Stimulated activated CD8-positive, alpha-beta memory T cell treated with anti-CD3 and anti-CD28 coated beads, Interleukin-4, amount 100 ng/mL, for 24 hours (primary cell): ENCODE results near the gene MS4A18.

Experiments used
- DNase-seq: peaks from one replicate; pipeline ENCODE4 v3.0.0-alpha.2; 2020; ENCODE audit warnings: low read depth

Gene MS4A18

DNA sequence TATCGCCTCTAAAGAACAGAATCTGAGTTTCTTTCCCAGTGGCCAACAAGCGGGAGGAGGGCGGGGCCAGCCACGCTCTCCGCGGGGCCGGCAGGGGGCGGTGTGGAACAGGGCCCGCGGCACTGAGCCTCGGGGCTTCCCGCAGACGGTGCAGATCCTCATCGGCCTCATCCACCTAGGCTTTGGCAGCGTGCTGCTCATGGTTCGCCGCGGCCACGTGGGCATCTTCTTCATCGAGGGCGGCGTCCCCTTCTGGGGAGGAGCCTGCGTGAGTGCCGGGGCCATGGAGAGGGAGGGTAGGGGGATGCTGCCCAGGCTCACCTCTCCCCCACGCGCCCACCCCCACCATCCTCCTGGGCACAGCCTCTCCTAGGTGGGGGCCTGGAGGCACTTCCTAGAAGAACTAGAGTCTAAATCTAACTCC, 42.9 kb downstream of the MS4A18 start:
- DNase-seq, result no peak

DNA sequence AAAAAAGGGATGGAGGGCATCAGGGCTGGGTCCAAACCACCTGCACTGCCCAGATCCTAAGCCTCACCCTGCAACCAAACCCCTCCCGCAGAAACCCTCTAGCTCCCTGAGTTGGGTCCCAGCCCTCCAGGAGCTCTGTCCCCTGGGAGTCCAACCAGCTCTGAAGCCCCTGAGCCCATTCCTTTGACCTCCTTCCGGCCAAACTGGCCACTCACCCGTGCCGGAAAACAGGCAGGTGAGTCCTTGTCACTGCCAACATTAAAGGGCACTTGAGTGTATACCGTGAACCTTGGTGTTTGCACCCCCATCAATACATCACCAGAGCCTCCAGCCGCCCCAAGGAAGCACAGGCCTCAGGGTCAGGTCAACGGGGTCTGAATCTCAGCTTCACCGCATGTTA, 43.7 kb downstream of the MS4A18 start:
- no peak for DNase-seq

GRCh38 chr11:60769273-60769672, 44.8 kb downstream of the MS4A18 start:
- no peak for DNase-seq

DNA sequence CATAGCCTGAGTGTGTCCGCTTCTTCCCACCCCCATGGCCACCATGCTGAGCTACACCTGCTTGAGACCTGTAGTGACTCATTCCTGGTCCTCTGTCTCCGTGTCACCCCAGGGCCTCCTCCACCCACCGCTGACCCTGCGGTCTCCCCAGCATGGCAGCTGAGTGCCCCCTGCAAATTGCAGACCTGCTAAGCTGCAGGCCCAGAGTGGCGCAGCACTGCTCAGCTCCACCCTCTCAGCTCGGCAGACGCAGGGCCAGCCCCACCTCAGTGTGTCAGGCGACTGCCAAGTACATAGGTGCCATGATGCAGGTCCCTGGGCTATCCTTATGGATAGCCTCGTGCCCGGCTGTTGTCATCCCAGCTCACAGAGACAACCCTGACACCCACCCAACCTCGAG, 45.3 kb downstream of the MS4A18 start:
- DNase-seq, result no peak

DNA sequence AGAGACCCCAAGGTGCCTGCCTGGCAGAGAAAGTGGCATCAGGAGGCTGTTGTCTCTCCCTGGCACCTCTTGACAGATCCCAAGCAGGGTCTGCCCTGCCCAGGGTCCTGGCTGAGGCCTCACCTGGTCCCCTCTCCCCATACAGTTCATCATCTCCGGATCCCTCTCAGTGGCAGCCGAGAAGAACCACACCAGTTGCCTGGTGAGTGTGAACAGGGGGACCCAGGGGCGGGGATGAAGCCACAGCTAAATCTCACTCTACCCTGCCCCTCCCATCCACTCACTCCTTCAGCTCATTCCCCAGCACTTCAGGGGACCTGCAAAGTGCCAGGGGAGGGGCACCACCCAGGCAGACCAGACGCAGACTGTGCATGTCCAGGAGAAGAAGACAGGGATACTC, 46.6 kb downstream of the MS4A18 start:
- no peak for DNase-seq

DNA sequence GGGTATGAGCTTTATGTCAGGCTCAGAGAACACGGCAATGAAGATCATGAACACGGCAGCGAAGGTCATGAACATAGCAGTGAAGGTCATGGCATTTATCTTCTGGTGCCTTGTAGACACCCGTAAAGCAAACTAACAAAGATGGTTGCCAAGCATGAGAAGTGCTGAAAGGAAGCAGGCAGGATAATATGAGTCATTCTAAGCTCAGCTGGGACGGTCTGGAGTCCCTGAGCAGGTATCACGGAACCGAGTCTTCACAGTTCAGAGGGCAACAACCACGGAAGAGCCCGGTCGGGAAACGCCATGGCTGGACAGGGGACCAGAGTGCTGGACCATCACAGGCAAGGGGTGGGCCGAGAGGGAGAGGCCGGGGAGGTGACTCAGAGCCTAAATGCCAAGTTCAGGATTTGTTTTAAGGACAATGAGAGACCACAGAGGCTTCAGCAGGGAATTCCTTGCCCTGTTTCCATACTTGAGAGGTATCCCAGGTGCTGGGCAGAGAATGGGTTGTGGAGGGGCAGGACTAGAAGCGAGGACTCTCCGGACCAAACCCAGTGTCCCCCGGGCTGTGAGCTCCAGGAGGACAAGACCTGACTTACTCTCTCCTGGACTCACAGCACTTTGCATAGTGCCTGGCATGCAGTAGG, 47.5 kb downstream of the MS4A18 start:
- no peak for DNase-seq

DNA sequence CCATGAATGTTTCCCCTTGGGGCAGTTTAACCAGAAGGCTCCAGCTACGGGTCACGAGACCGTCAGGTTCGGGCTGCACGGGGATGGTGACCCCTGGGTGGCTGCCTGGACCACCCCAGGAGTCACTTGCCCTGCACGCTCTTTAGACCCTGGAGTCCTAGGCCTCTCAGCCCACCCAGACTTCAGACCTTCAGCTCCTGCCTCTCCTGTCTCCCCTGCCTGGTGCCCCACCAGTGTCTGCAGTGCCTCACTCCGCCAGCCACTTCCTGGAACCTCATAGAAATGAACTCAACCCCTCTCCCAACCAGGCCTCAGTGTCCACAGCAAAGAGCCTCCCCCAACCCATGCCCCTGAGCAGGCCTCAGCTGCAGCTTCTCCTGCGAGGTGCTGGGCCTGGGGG, 48.1 kb downstream of the MS4A18 start:
- no peak for DNase-seq

DNA sequence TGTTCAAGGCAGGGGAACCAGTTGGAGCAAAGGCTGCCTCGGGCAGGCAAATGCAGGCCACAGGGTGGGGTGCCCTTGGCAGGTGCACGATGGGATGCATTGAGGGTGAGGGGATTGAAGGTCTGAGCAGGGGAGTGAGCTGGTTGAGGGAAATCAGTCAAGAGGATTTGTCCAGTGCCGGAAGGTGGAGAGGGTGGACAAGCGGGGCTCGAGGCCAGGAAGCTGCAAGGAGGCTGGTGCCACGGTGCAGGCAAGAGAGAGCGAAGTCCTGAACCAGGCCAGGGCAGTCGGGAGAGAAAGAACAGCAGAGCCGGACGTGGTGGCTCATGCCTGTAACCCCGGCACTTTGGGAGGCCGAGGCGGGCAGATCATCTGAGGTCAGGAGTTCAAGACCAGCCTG, 50.2 kb downstream of the MS4A18 start:
- DNase-seq, result no peak

DNA sequence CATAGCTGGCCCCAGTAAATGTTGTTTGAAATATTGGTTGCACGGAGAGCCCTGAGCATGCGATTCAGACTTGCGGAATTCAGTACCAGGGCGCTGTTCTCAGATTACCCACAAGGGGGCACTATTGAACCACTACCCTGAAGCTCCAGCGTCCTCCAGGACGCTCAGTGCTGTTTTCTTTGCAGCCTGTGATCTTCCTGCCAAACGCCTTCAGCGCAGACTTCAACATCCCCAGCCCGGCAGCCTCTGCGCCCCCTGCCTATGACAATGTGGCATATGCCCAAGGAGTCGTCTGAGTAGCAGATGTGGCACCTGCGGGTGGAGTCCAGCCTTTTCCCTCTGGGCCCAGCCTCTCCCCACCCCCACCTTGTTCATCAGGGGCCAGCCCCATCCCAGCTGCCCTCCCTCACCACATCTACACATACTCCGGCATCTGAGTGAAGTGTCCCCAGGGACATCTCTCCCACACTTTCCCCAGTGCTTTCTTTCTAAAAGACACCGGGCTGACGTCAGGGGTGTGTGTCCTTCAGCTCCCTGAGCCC, 51.0 kb downstream of the MS4A18 start:
- peak; percentile 64 for DNase-seq

DNA sequence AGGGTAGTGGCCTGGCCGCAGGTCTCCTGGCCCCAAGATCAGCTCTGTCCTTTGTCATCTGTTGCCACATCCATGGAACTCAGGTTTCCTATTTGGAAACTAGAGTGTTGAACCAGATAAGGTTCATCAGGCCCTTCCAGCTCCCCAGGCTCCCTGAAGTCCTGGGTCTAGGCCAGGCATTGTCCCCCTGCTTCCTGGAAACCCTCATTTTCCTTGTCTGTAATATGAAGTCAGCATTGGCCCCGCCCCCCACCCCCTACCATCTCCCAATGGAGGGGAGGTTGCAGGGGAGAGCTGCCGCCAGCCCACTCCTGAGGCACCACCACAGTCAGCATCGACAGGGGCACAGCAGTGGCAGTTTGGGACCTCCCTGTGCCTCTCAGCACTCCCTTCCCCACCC, 51.6 kb downstream of the MS4A18 start:
- DNase-seq, result no peak

GRCh38 chr11:60777106-60777505, 52.6 kb downstream of the MS4A18 start:
- no peak for DNase-seq

DNA sequence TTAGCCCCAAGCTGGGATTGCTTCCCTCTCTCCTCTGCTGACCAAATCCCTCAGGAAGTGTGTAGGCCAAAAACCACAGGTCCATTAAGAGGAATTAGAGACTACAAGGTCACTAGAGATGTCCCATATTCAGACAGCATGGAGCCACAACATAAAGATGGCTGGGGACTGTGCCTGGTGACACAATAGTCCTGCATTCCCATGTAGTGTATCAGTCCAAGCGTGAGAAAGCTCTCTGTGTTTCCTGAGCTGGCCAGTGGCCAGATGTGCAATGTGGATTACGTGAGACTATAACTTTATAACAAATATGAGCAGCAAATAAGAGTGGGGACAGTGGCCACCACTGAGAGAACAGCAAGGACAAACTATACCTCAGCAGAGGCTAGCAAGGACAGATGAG, 53.1 kb downstream of the MS4A18 start:
- no peak for DNase-seq

DNA sequence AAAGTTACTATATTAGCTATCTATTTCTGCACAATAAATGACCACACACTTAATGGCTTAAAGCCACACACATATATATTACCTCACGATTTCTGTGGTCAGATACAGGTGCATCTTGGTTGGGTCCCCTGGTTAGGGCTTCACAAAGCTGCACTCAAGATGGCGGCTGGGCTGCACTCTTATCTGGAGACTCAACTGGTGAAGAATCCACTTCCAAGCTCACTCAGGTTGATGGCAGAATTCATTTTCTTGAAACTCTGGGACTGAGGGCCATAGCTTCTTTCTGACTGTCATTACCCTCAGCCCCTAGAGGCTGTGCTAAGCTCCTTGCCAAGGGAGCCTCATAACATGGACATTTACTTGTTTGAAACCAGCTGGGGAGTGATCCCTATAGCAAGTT, 55.5 kb downstream of the MS4A18 start:
- DNase-seq, result no peak

DNA sequence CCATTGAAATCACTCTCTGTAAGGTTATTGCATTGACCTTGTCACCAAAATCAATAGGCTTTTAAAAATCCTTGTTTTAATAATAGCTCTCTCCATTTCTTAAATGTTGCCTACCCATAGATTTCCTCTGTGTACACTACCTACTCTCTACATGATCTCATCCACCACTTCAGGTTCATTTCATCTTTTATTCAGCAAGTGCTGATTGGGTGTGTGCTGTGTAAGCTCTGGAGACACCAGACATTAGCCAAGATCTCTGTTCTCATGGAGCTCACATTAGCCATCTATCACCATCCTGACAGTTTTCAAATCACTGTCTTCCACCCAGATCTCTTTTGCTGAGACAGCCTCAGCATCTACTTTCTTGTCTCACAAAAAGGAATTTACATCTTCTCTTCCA, 56.3 kb downstream of the MS4A18 start:
- no peak for DNase-seq

DNA sequence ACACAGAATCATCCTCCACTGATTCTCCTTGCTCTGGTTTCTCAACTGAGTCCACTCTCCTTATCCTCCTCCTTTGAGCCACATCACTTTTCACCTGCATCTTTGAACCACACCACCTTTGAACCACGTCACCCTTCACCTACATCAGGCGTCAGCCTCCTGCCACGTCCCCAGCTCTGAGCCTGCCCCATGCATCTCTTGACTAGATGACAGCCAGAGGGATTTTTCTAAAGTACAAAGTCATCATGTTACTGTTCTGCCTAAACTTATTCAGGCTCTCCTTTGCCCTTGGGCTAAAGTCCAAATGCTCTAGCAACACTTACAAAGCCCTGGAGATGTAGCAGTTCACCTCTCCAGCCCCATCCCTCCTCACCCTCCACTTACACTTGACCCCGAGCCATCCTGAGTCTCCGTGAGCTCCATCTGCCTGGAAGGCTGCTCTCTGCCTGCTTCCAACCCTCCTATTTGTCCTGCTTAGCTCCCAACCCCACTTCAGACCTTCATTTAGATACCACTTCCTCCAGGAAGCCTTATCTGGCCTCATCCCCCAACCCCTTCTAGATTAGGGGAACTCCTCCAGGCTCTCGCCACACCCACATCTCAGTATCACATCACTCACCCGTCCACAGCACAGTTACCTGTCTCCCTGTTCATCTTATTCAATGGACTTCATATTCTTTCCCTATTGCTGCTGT, 56.9 kb downstream of the MS4A18 start:
- no peak for DNase-seq

GRCh38 chr11:60781981-60782316, 57.4 kb downstream of the MS4A18 start:
- DNase-seq, result no peak

DNA sequence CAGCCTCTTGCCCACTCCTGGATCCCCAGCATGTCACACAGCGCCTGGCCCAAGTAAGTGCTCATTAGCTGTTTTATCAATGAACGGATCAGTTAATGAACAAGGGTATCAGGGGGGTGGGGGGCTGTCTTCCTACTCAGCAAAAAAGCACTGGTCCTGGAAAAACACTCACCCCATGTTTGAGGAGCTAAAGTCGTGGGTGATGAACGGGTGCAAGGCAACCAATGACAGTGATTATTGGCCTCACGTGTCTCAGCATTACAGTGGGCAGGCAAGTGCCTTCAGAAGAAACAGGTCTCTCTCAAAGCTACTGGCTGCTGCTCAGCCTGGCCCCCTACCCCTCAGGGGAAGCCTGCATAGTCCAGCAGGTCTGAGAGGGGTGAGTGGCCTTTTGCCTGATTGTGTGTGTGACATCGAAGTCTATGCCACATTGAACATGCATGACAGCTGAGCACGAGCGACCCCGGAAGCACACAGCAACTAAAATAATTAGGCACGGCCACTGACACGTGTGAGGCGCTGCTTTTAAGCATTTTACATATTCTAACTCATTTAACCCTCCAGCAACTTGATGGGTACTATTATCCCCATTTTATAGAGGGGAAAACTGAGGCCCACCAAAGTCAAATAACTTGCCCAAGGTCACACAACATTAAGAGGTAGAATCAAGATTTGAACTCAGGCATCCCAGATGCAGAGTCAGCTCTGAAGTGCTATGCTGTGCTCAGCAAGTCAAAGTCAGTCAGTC, 58.0 kb downstream of the MS4A18 start:
- no peak for DNase-seq

DNA sequence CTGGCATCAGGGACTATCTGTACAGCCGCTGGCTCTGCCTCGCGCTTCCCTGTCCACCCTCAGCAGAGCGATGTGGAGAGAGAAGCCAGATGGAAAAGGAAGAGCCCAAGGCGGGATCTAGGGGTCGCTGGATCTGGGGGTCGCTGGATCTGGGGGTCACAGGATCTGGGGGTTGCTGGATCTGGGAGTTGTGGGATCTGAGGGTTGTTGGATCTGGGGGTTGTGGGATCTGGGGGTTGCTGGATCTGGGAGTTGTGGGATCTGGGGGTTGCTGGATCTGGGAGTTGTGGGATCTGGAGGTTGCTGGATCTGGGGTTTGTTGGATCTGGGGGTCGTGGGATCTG, 58.6 kb downstream of the MS4A18 start:
- DNase-seq, result no peak

DNA sequence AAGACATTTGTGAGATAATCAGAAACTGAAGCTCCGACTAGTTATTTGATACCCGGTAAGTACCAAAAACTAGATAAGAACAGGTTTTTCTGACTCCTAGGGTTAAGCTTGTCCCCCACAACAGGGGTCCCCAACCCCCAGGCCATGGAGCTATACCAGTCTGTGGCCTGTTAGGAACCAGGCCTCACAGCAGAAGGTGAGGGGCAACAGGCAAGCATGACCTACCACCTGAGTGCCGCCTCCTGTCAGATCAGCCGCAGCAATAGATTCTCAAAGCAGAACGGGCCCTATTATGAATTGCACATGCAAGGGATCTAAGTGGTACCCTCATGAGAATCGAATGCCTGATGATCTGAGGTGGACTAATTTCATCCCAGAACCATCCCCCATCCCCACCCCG, 59.4 kb downstream of the MS4A18 start:
- DNase-seq, result no peak

DNA sequence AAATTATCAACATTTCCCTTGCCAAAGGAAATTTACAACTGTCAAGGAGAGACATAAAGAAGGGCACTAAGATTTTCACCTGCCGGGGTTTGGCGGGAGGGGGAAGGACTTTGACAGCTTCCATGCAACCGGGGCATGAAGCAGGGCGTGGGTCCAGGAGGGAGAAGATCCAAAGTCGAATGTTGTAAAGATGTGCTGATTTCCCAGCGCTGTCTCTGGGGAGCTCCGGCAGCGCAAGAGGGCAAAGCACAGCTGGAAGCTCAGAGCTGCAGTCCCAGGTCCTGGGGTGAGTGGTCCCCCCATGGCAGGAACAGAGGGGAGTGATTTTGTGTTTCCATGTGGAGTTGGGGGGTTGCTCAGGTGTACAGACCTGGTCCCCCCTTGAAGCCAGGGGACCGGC, 60.6 kb downstream of the MS4A18 start, which contains the start of gene MS4A10:
Gene MS4A10, plus strand, starts transcription at position 198 of the 400 bp plus-strand sequence. CDS start 5,003 bp downstream, outside the sequence.
- DNase-seq, result no peak

DNA sequence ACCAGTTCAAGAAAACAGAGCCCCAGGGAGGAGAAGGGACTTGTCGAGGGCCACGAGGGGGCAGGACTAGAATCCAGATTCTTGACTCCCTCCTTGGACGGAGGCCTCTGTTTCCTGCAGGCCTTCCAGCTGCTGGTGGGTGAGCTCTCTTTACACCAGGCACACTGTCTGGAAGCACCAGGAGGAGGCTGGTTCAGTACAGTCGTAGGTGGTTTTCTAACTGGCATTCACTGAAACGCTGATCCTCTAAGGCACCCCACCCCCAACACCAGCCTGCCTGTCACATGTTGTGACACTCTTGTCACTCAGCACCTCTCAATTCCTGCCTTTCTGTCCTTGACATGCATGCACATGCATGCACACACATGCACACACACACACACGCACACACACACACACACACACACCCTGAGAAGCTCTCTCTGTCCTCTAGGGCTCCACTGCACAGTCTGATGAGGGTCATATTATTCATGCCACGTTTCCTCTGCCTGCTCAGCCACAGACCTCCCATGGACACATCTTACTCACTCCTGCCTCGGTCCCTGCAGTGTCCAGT, 61.4 kb downstream of the MS4A18 start:
- DNase-seq, result no peak

DNA sequence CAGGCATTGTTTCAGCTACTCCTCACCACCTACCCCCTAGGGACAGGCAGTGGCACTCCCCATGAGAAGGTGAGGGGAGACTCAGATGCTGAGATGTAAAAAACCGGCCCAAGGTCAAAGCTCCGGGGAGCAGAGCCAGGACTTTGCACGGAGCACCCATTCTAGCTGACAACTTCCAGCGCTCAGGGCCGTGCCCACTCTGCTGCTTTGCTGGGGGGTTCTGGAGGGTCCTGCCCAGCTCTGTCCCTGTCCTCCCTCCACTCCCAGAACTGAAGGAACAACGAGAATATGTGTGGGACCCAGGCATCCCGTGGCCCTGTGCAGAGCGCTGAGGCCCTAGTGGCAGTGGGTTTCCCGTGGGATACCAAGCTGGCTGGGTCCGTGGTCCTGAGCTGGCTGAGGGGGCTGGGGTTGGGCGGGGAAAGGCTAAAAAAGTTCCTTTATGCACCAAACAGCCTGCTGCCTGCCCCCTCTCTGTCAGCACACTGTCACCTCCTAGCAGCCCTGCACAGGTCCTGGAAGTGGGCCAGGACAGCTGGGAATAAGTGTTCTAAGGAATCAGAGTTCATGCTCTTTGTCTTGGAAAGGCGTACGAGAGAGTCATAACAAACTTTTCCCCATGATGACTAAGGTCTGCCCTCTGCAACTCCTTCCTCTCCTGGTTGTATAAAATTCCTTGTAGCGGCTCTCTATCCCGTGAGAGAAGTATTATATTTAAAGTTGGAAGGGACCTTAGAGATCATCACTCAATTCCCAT, 62.5 kb downstream of the MS4A18 start:
- DNase-seq, result no peak
